CD4-positive, alpha-beta T cell (primary cell): ENCODE data around the gene ZNF330. TPM values are rescaled to one million over a fixed set of nuclear protein-coding genes. Genes with fewer than 3 reads are reported as not detected.
"Not testable (repeated sequence)": the region's sequence is repeated elsewhere in the genome, so short reads cannot be mapped to it uniquely, and the experiment has no call there.

ENCODE experiments used
- ATAC-seq: fragments of 200-7000 bp; cut with Tn5 transposase; one replicate; pipeline ENCODE4 v1.10.0; 2022; ENCODE audit warnings: mild to moderate bottlenecking; ENCODE audit not compliant: poor library complexity
- CTCF ChIA-PET: fragments of 350-600 bp; sonication (Branson Sonifier 250); formaldehyde crosslinking; loops from one replicate; lab custom pipeline; 2021; ENCODE audit warnings: antibody characterized with exemption, inconsistent platforms; lab: Charles Lee
- POLR2A ChIA-PET: fragments of 350-600 bp; sonication (Branson Sonifier 250); formaldehyde crosslinking; loops from one replicate; lab custom pipeline; 2021; ENCODE audit warnings: antibody characterized with exemption, inconsistent platforms; lab: Charles Lee
- DNase-seq, 14 experiments: peaks; one replicate each; pipeline ENCODE4 v3.0.0-alpha.2; 2013 to 2020; ENCODE audit warnings: mixed read lengths in 2 of 14
- H3K27ac ChIP-seq, 2 donors: one replicate each; pipeline versions ENCODE4 v1.5.1 to v1.7.0; 2013; ENCODE audit warnings: low read length in 2 of 2, low read depth in 1 of 2, mild to moderate bottlenecking in 1 of 2
- H3K27me3 ChIP-seq, 2 experiments: 1 replicate in 1 of 2; 2 replicates in 1 of 2; pipeline versions ENCODE4 v1.6.1 to v1.7.0; 2013; ENCODE audit warnings: low read length in 2 of 2, control low read depth in 1 of 2, mild to moderate bottlenecking in 1 of 2, moderate library complexity in 1 of 2; ENCODE audit not compliant: insufficient read depth in 2 of 2, control insufficient read depth in 1 of 2
- H3K36me3 ChIP-seq: one replicate; pipeline ENCODE4 v1.6.1; 2013; ENCODE audit warnings: low read length, control low read depth; ENCODE audit not compliant: insufficient read depth
- H3K4me1 ChIP-seq: one replicate; pipeline ENCODE4 v1.6.1; 2013; ENCODE audit warnings: low read length, control low read depth; ENCODE audit not compliant: insufficient read depth
- H3K4me3 ChIP-seq: one replicate; pipeline ENCODE4 v1.5.1; 2013; ENCODE audit warnings: mild to moderate bottlenecking, low read length, moderate library complexity
- H3K9me3 ChIP-seq, 2 experiments: 1 replicate in 1 of 2; 2 replicates in 1 of 2; pipeline versions ENCODE4 v1.6.1 to v1.7.0; 2013; ENCODE audit warnings: low read length in 2 of 2, mild to moderate bottlenecking in 2 of 2, control low read depth in 1 of 2, moderate library complexity in 1 of 2; ENCODE audit not compliant: control insufficient read depth in 1 of 2, insufficient read depth in 1 of 2
- H3K27ac Mint-ChIP-seq: one replicate; pipeline ENCODE4 v1.8.0; 2020; ENCODE audit warnings: mixed read lengths
- H3K27me3 Mint-ChIP-seq: one replicate; pipeline ENCODE4 v1.8.0; 2021; ENCODE audit warnings: mixed read lengths
- H3K36me3 Mint-ChIP-seq: one replicate; pipeline ENCODE4 v1.8.0; 2021; ENCODE audit warnings: low read depth, mixed read lengths
- H3K4me1 Mint-ChIP-seq: one replicate; pipeline ENCODE4 v1.8.0; 2021; ENCODE audit warnings: low read depth, mixed read lengths
- H3K4me3 Mint-ChIP-seq: one replicate; pipeline ENCODE4 v1.8.0; 2020; ENCODE audit warnings: mild to moderate bottlenecking, mixed read lengths
- H3K9me3 Mint-ChIP-seq: one replicate; pipeline ENCODE4 v1.8.0; 2020; ENCODE audit warnings: mixed read lengths
- intact Hi-C, 2 experiments: fragments of 100-400 bp; cut with DNase I in 1 of 2; cut with micrococcal nuclease in 1 of 2; formaldehyde crosslinking; loops; one replicate each; pipeline versions ENCODE4 v1.15.1 to v1.9.0; 2023 to 2025; cut with DNase I, micrococcal nuclease
- total RNA-seq, 174 experiments: library from RNA in 2 of 174; stranded (reverse) in 2 of 174; gene quantifications; one replicate each; pipeline ENCODE4 v1.2.3 and lab custom pipeline; 2021 to 2026
- TF ChIP-seq, protein P1 (sequence below): fragments of 200-600 bp; IDR thresholded peaks from one replicate; pipeline ENCODE4 v1.8.0; 2022; ENCODE audit warnings: antibody characterized with exemption, mild to moderate bottlenecking

Gene ZNF330
- total RNA-seq, 2 experiments from 2014 or later: 41.1 to 43.8 TPM

- POLR2A ChIA-PET: no interaction called here
- Mint-ChIP-seq H3K36me3 (no peaks in the 10 kb centered on the region), H3K27ac (no peak overlapping the region)
These were observed 41.0 kb upstream of the ZNF330 start for GRCh38 chr4:141179474-141180373.

DNA sequence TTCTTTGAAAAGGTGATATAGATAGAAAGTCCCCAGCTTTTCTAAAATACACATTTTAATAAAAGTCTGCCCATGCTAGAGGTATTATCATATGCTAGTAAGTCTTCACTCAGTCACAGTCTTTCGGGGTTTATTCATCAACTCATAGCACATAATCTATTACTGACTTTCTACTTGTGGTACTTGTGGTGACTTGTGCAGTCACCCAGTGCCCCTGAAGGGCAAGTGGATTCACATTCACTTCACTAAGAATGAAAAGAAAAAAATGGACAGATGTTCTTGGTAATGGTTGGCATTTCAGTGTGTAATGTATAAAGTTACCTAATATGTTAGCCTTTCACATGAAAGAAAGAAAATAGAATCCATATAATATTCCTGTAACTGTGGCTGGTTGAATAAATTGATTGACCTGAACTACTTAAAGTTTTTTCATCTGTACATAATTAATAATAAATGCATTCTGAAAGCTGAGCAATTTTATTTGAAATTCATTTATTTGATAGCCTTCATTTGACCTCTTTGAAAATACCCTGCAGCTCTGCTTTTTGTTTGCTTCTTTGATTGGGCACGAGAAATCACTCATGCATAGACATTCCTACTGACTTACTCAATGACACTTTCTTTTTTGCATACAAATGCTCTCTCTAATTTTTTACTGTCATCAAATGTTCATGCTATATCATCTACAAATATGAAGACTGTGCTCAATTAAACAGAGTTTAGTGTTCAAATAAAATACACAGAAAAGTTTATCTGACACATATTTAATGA, 39.5 kb upstream of the ZNF330 start:
- no peaks in the 10 kb centered on the region for H3K9me3 ChIP-seq
- no peak overlapping the region for H3K4me3 ChIP-seq
- Mint-ChIP-seq H3K9me3 (no peaks in the 10 kb centered on the region), H3K27ac (no peak overlapping the region), H3K36me3 (no peaks in the 10 kb centered on the region), H3K4me1 (no peaks in the 10 kb centered on the region), H3K27me3 (peaks cover 23% of the 10 kb centered on the region), H3K4me3 (no peak overlapping the region)
- no peaks in the 10 kb centered on the region for H3K36me3 ChIP-seq
- DNase-seq (no peak), ATAC-seq (no peak)
- ChIA-PET CTCF (no interaction called here), POLR2A (no interaction called here)
- no peaks in the 10 kb centered on the region for H3K4me1 ChIP-seq
- H3K27me3 ChIP-seq: peaks cover 0 to 3% of the 10 kb centered on the region in 2 experiments
- TF ChIP-seq, protein P1, sequence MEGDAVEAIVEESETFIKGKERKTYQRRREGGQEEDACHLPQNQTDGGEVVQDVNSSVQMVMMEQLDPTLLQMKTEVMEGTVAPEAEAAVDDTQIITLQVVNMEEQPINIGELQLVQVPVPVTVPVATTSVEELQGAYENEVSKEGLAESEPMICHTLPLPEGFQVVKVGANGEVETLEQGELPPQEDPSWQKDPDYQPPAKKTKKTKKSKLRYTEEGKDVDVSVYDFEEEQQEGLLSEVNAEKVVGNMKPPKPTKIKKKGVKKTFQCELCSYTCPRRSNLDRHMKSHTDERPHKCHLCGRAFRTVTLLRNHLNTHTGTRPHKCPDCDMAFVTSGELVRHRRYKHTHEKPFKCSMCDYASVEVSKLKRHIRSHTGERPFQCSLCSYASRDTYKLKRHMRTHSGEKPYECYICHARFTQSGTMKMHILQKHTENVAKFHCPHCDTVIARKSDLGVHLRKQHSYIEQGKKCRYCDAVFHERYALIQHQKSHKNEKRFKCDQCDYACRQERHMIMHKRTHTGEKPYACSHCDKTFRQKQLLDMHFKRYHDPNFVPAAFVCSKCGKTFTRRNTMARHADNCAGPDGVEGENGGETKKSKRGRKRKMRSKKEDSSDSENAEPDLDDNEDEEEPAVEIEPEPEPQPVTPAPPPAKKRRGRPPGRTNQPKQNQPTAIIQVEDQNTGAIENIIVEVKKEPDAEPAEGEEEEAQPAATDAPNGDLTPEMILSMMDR: no peak
- no peak overlapping the region for H3K27ac ChIP-seq
- intact Hi-C loops: no loop called here

More at GRCh38 chr4:141179474-141180373, 41.0 kb upstream of the ZNF330 start:
- no peak for ATAC-seq
- H3K36me3 ChIP-seq: no peaks in the 10 kb centered on the region
- no peak for DNase-seq
- no peaks in the 10 kb centered on the region for H3K4me1 Mint-ChIP-seq
- H3K27ac ChIP-seq: no peak overlapping the region
- intact Hi-C loops: no loop called here
- TF ChIP-seq, protein P1: no peak
- H3K27me3 Mint-ChIP-seq: peaks cover 23% of the 10 kb centered on the region
- no peak overlapping the region for H3K4me3 Mint-ChIP-seq
- peaks cover 0 to 5% of the 10 kb centered on the region in 2 experiments for H3K27me3 ChIP-seq
- CTCF ChIA-PET: no interaction called here
- H3K9me3 Mint-ChIP-seq: no peaks in the 10 kb centered on the region
- H3K4me1 ChIP-seq: no peaks in the 10 kb centered on the region
- no peaks in the 10 kb centered on the region for H3K9me3 ChIP-seq
- H3K4me3 ChIP-seq: no peak overlapping the region

DNA sequence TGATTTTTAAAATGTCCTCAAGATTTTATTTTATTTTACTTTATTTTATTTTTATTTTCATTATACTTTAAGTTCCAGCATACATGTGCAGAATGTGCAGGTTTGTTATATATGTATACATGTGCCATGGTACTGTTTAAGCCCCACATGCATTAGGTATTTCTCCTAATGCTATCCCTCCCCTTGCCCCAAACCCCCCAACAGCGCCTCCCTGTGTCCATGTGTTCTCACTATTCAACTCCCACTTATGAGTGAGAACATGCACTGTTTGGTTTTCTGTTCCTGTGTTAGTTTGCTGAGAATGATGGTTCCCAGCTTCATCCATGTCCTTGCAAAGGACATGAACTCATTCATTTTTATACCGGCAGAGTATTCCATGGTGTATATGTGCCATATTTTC, 37.2 kb upstream of the ZNF330 start:
- H3K36me3 ChIP-seq, H3K4me3 Mint-ChIP-seq, H3K36me3 Mint-ChIP-seq, ATAC-seq, H3K4me3 ChIP-seq, H3K9me3 Mint-ChIP-seq, POLR2A ChIA-PET, H3K9me3 ChIP-seq, CTCF ChIA-PET, H3K4me1 ChIP-seq, intact Hi-C loops, H3K27ac ChIP-seq, DNase-seq, H3K4me1 Mint-ChIP-seq, H3K27ac Mint-ChIP-seq, H3K27me3 ChIP-seq: not testable (repeated sequence)
- H3K27me3 Mint-ChIP-seq: peaks cover 41% of the 10 kb centered on the region
